ENCODE data around the gene PMEPA1.
"Not testable (repeated sequence)": the region's sequence is repeated elsewhere in the genome, so short reads cannot be mapped to it uniquely, and the experiment has no call there.

Gene PMEPA1

DNA sequence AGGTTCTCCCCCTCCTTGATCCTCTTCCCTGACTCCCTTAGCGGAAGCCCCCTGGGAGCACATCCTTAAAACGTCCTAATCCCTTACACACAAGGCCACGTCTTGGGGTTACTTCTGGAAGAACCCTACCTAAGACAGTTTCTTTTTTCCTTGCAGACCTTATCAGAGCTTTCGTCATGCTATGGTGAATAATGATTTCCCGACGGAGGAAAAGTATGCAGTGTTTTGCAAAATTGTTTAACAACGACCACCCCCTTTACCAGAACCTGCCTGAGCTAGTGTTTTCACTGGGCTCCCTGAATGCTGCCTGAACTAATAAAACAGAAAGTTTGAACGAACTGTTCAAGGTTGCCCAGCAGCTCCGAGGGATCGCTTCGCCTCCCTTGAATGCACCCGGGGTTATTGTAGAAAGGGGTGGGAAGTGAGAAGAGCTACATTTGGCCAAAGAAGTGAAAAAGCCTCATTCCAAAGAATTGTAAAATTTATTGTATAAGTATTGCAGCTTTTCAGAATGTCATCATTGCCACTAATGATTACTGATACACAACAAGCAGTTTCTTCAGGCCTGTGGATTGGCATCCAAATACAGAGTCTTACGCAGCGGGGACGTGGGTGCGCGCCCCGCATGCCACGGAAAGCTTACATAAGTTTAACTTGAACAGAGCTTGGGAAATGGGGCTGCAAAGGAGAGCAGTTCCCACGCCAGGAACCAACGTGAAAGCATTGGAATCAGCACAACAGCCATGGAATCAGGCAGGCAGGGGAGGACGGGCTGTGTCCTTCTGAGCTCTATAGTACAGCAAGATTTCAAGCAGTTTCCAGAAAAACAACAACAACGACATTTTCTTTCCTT lies 61.7 kb downstream of the PMEPA1 start:
- no peak for DNase-seq

DNA sequence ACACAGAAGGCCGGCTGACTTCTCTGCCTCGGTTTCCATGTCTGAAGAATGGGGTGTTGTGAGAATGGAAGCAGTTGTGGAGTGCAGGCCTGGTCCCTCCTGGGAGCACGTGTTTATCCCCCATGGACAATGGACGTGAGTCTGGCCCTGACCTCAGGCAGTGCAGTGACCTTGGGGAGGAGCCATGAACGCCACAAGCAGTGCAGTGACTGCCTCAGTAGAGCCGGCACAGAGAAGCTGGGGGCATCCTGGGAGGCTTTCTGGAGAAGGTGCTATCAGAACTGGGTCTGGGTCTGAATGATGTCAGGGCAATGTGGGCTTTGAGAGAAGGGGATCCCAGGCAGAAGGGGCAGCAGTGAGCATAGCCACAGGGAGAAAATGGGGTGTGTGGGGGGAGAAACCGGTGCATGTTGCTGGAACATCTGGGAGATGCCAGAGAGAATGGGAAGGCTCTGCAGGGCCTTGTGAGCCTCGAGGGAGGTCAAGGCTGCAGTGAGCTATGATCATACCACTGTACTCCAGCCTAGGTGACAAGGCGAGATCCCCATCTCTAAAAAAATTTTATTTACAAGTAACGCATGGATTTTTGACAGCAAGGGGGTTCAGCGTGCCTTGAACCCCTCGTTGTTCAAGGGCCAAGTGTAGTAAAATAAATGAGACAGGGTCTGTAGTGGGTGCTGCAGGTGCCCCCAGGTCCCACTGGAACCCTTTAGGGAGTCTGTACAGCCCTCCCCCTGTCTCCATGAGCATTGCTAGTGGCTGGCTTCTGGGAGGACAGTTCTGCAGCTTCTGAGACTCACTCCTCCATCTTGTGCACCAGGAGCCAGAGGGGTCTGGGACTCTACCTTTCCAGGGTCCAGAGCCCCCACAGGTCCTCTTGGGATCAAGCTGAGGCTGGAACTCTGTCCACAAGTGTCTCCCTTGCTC lies 62.5 kb downstream of the PMEPA1 start:
- DNase-seq, result no peak

DNA sequence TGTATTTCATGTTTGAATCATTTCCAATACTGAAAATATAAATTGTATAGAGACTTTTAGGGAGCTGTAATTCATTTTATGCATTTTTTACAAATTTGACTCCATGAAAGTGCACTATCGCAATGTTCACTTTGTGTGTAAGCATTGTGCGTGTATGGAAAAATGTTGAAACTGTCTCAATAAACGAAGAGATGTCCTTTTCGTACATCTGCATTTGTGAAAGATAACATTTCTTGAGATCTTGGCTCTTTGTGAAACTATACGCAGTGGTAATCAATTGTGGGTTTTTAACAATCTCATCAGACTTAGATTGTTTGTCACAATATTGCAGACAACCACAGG lies 70.9 kb downstream of the PMEPA1 start:
- DNase-seq, result no peak

DNA sequence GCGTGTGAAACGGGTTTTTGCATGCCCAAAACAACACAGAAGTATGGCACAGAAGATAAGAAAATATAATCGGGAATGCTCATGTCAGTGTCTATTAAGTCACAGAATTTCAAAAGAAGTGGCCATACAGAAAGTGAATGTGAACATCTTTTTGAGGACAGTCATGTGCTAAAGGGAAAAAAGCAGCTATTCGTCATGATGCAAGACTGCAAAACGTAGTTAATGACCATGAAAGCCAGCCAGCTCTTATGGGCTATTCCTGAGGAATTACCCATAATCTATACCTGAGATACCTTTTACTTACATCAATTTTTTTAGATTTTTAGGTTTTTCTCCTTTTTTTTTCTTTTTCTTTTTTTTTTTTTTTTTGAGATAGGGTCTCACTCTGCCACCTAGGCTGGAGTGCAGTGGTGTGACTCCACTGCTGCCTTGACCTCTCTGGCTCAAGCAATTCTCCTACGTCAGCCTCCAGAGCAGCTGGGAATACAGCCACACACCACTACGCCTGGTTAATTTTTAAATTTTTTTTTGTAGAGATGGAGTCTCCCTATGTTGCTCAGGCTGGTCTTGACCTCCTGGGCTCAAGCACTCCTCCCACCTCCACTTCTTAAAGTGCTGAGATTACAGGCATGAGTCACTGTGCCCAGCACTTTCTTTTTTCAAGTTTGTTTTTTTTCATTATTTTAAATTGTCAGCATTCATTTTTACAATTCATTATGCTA lies 71.5 kb downstream of the PMEPA1 start:
- DNase-seq, result no peak

DNA sequence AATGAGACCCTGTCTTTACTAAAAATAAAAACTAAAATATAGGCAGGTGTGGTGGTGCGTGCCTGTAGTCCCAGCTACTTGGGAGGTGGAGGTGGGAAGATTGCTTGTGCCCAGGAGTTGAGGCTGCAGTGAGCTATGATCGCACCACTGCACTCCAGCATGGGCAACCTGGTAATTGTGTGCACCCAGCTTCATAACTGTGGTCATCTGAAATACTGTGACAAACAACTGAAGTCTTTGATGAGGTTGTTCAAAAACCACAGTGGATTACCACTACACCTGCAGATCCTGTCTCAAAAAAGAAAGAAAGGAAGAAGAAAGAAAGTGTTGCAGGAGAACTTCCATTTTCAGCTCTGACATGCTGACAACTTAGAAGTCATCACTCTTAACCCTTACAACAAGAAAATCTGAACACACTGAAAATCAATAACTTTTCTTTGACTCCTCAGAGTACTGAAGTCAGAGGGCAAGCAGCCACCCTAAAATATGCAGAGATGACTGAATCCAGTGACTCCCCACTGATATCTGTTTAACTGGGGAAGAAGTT lies 75.8 kb downstream of the PMEPA1 start:
- no peak for DNase-seq

DNA sequence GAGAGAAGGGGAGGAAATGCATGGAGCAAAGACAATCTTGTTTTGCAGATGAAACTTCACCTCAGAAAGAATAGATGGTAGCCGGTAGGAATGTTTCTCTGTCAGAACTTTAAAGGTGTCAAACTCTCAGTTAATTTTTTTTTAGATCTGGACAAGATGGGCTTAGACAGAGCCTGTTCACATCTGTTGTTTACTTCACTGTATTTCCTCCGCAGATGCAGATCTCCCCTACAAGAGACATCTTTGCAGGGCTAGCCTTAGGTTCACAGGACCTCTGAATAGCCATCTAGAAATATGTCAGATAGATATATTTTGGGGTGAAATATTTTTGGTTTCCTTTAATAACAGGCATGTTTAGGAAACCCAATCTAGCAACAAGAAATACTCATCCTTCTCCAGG lies 77.5 kb downstream of the PMEPA1 start:
- DNase-seq, result no peak

DNA sequence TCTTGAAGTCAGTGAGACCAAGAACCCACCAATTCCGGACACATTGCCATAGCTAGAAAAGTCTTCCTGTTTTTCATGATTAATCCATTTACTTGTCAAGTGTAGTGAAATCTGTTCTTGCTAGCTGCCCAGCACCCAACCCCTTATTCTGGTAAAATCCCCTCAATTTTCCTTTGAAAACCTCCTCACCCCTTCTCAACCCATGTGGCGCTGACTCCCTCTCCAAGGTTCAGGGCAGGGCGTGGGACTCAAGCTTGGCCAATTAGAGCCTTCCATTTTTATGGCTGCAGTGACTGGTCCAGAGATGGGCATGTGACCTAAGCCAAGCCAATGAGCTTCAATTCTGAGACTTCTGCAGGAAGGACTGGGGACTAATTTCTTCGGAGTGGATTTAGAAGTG lies 79.8 kb downstream of the PMEPA1 start:
- no peak for DNase-seq

DNA sequence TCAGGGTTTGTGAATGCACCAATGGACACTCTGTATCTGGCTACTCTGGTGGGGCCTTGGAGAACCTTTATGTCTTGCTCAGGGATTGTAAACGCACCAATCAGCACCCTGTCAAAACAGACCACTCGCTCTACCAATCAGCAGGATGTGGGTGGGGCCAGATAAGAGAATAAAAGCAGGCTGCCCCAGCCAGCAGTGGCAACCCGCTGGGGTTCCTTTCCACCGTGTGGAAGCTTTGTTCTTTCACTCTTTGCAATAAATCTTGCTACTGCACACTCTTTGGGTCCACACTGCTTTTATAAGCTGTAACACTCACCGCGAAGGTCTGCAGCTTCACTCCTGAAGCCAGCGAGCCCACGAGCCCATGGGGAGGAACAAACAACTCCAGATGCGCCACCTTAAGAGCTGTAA lies 80.3 kb downstream of the PMEPA1 start:
- DNase-seq, result not testable (repeated sequence)

DNA sequence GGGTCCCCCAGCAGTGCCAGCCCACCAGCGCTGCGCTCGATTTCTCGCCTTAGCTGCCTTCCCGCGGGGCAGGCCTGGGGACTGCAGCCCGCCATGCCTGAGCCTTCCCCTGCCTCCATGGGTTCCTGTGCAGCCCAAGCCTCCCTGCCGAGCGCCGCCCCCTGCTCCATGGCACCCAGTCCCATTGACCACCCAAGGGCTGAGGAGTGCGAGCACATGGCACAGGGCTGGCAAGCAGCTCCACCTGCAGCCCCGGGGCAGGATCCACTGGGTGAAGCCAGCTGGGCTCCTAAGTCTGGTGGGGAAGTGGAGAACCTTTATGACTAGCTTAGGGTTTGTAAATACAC lies 80.9 kb downstream of the PMEPA1 start:
- DNase-seq, result not testable (repeated sequence)

DNA sequence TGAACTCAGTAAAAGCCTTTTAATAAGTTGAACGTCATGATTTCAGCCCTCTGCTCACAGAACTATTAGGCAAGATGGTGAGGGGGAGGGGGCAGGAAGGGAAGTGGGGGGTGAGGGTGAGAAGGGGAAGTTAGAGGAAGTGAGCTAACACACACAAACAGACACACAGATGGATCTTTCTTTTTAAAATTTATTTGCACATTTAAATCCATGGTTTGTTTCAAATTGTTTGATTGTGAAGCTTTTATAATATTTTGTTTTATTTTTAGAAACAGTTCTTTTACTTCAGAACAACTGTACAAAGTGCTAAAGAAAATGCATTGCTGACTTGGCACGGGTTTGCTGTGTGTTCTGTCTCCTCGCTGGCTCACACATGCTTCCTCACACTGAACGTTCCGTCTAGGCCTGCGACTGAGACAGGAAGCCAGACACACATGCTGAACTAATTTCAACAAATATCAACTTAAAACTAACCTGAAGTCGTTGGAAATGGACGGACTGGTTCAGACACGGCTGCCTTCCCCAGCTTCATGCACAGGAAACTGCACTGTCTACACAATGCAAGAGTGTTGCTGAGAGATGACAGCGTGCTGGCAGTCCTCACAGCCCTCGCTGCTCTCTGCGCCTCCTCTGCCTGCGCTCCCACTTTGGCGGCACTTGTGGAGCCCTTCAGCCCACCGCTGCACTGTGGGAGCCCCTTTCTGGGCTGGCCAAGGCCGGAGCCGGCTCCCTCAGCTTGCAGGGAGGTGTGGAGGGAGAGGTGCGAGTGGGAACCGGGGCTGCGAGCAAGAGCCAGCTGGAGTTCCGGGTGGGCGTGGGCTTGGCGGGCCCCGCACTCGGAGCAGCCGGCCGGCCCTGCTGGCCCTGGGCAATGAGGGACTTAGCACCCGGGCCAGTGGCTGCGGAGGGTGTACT lies 81.5 kb downstream of the PMEPA1 start:
- DNase-seq, result no peak

DNA sequence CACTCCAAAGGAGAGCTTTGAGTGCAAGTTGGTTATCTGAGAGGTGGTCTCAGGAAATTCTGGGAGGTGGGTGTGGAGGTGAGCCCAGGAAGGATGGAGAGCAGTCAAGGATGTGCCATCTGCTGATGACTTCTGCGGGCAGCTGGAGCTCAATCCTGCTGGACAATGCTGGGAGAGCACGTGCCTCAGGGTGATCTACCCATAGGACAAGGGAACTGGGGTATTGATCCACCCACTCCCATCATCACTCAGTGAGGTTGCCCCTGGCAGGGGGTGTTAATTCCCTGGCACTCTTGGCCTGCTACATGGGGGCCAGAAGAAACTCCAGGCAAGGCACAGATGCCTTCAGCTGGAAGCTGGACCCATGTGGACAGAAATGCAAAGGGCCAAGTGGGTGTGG lies 82.5 kb downstream of the PMEPA1 start:
- no peak for DNase-seq

DNA sequence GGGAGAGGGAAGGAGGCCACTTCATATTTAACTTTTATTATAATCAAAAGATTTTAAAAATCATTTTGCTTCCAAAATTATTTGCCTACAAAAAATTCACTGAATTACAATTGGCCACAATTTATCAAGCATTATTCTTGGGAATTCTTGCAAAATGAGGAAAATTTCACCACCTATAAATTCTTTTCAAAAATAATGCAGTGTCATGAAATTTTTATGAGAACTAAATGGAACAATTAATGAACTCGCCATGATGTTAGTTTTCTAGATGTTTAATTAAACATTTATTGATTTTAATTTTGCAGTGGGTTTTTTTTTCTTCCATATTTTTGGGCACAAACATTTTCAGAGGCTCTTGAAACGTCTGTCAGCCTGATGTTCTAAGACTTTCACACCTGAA lies 83.8 kb downstream of the PMEPA1 start:
- DNase-seq, result no peak

DNA sequence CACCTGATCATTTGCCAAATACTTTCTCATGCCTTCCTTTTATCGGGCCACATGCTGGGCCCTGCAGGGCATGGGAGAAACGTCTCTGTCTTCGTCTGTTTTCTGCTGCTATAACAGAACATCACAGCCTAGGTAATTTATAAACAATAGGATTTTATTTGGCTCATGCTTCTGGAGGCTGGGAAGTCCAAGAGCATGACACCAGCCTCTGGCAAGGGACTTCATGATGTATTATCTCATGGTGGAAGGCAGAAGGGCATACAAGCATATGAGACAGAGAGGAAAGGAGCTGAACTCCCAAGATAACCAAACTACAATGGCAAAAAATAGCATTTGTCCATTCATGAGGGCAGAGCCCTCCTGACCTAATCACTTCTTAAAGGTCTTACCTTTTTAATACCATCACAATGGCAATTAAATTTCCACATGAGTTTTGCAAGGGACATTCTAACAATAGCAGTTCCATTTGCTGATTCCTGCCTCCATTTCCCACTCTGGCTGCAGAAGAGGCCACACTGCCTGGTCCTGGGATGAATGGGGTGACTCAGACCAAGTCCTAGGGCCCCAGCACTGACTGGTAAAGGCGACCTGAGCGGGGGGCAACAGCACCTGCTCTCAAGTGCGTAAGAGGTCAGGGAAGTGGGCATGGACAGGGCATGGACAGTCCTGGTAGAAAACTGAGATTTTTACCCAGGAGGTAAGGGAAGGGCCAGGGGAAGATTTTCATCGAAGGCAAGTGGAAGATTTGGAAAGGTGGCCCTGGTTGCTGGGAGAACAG lies 84.4 kb downstream of the PMEPA1 start:
- DNase-seq, result no peak

DNA sequence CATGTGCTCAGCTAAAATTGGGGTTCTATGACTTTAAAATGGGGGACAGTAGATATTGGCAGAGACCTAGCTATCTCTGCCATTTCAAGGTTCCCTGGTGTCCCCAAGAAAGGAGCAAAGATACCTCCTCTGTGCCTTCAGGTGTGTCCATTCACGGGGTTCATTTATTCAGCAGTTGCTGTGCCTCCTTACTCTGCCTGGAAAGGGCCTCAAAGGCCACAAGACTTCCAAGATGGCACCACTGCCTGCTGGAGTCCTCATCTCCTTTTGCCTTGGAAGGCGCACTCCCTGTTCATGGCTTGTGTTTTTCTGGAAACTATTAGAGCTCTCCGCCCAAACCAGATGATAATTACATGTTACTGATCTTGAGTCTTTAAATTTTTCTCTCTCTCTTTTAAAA lies 85.7 kb downstream of the PMEPA1 start:
- DNase-seq, result no peak

DNA sequence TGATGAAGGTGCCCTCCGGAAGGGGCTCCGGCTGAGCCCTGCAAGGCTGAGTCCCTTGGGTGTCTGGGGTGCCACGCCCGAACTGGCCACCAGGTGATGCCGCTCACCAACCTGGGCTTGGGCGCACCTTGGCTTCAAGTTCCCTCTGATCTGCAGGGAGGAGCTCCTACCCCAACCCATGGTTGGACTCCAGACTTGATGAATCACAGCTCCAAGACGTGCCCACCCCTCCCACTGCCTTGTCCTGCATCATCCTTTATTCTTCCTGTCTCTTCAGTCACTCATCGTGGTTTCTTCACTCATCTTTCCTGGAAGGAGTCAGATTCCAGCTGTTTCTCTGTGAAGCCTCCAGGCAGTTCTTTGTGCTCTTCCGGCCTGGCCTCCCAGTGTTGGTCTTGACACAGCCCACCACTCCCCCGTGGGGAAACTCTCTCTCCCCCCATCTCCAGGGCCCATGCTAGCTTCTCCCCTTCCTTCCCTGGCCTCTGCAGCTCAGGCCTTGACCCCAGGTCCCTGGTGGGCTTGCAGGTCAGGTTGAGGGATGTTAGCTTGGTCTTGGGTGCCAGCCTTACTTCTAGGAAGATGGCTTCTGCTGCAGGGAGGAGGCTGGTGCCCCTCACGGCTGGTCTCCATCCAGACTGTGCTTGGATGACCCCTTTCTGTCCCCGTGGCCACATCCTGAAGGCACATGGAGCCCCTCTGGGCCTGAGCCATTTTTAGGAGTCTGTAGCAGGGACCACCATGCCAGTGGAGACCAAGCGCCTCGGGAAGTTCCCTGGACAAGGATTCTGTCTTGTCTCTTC lies 87.0 kb downstream of the PMEPA1 start:
- DNase-seq, result no peak

DNA sequence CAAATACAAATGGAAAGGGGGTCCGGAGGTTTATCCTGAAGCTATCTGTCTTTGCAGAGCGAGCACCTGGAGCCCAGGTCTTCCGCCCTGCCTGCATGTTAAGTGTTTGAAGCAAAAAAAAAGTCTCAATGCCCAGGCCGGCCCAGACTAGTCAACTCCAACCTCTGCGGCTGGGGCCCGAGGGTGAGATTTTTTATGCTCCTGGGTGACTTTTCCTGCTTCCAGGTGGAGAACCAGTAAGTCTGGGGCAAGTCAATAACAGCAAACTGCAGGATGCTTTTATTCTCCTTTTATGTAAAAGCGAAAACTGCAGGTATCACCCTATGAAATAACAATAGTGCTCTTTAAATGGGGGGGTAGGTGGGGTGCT lies 87.6 kb downstream of the PMEPA1 start:
- no peak for DNase-seq

DNA sequence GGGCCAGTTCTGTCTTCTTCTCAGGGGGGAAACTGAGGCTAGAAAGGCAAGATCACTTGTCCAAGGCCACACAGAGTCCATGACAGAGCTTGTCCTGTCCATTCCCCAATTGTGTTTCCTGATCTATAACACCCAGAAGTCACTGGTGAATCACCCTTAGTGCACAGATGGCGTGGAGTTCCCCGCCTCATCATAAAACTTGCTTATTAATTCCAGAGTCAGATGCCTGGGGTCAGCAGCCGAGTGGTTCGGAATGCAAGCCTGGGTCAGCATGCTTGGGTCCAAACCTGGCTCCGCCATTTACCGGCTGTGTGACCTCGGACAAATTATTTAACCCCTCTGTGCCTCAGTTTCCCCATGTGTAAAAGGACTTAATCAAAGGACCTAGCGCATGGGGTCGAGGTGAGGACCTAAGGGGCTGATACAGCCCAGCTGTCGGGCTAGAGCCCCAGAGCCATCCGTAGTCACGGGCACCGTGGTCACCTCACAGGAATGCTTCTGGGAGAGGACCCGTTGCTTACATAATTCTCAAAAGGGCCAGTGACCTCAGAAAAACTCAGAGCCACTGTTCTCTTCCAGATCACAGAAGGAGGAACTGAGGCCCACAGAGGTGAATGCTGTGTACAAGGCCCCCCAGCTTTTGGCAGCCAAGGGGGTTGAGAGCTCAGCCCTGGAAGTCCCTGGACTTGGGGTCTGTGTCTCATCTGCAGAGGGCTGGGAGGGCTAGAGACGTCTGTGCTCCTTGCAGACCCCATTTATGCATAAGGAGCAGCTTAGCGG lies 88.2 kb downstream of the PMEPA1 start:
- DNase-seq, result no peak

DNA sequence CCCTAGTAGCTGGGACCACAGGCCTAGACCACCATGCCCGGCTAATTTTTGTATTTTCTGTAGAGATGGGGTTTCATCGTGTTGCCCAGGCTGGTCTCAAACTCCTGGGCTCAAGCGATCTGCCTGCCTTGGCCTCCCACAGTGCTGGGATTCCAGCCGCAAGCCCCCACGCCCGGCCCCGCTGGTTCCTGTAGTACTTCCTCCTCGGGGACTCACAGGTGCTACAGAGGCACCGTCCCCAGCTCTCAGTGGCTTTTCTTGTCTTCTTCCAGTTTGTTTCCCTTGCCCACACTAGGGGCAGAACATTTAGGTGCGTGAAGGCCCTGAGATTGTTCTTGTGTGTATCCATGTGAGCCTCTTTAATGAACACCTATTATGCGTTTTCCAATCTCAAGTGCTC lies 88.8 kb downstream of the PMEPA1 start:
- no peak for DNase-seq

DNA sequence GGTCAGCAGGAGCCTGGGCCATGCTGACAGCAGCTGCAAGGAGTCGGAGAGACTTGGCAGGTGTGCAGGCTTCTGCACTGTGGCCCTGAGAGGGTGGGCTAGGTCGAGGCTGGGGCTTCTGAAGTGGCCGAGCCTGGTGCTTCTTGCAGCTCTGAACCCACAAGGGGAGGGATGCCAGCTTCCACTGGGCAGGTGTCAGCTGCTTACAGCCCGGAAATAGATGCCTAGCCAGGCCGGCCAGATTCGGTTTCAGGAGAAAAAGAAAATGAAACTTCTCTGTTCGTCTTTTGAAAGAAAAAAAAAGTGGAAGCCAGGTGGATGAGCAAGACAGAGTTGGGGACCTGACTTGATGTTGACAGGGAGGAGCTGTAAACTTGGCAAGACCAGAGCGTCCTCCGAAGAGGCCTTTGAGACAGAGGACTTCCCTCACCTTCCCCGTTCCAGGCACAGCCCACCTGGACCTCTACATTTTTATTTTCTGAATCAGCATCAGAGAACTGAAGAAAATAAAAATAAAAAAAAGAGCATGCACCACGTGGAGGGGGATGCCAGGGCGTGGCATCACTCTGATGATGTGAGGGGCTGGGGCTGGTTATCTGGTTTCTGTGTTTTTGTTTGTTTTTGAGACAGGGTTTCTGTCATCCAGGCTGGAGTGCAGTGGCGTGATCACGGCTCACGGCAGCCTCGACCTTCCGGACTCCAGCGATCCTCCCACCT lies 89.4 kb downstream of the PMEPA1 start, which contains the start of gene ZBP1:
TSS of gene ZBP1 (minus strand) at position 153 of the 717 bp plus-strand sequence. CDS start at position 22, 131 bp downstream.
- no peak for DNase-seq
